HG03460 (cell line): ENCODE data around the gene HSPA4.
"Not testable (repeated sequence)": the region's sequence is repeated elsewhere in the genome, so short reads cannot be mapped to it uniquely, and the experiment has no call there.

Experiments used
- ATAC-seq: cut with Tn5 transposase; IDR thresholded peaks from one replicate; pipeline ENCODE4 v1.9.1; 2021; ENCODE audit not compliant: unreplicated experiment

HSPA4 gene

DNA sequence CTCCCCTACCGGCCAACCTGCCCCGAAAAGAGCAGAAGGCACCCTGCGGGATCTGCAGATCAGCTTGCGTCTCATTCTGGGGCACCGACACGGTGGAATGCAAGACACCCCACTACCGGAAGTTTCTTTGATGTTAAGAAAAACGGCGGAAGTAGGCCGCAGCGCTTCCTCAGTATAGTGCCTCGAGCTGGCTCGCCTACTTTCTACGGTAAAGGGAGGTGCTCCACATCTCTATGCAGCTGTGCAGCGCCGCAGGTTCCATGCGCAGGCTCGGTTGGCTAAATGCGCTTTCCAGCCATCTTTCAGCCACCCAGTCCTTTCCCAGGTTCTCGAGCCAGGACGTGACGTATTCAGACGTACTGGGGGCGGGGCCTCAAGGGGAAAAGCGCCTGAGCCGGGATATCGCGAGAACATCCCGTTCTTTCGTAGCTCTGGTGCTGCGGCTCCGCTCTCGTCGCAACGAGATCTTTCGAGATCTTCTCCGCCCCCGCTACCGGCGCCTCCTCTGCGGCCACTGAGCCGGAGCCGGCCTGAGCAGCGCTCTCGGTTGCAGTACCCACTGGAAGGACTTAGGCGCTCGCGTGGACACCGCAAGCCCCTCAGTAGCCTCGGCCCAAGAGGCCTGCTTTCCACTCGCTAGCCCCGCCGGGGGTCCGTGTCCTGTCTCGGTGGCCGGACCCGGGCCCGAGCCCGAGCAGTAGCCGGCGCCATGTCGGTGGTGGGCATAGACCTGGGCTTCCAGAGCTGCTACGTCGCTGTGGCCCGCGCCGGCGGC, at the start of gene HSPA4:
Gene HSPA4 (plus strand): TSS at position 472 of the 775 bp plus-strand sequence. CDS start 238 bp downstream, at position 710.
- peak; percentile 80 for ATAC-seq

DNA sequence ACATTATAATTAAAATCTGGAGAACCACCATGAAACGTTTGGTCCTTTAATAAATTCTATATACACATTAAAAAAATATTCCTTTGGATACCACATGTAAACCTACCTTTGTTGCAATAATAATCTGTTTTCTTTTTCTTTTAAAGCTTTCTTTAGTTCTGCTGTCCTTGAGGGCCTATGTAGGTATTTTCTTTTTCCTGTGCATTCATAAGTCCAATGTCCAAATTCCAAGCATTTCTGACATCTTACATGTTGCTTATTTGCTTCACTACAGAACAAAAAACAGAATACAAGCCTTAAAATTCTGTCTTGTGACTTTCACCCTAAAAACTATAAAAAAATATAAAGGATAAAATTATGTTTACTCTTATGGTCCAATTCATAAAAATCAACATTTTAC, 45.2 kb upstream of the HSPA4 start:
- ATAC-seq = no peak

DNA sequence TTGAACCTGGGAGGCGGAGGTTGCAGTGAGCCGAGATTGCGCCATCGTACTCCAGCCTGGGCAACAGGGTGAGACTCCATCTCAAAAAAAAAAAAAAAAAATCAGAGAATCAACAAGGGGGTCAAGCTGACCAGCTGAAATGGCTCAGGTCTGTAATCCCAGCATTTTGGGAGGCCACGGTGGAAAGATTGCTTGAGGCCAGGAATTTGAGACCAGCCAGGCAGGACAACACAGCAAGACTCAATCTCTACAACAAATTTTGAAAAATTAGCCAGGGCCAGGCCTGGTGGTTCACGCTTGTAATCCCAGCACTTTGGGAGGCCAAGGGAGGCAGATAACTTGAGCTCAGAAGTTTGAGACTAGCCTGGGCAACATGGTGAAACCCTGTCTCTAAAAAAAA, 43.4 kb upstream of the HSPA4 start:
- not testable (repeated sequence) for ATAC-seq

DNA sequence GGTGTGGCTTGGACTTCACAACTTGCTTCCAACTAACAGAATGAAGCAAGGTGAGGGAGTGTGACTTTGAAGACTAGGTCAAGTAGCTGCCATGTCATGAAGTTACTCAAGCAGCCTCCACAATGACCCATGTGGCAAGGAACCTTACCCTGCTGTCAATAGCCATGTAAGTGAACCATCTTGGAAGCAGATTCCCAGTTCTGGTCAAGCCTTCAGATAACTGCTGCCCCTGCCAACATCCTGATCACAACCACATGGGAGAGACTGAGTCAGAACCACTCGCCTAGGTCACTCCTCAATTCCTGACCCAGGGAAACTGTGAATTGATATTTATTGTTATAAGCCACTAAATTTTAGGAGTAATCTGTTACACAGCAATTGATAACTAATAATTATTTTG, 36.3 kb upstream of the HSPA4 start:
- ATAC-seq = no peak

GRCh38 chr5:133017964-133018363, 33.8 kb upstream of the HSPA4 start:
- ATAC-seq = no peak

- ATAC-seq = not testable (repeated sequence)
Observed at GRCh38 chr5:133019471-133019870, 32.3 kb upstream of the HSPA4 start.

- peak; percentile 97 for ATAC-seq
Observed at GRCh38 chr5:133025804-133026663, 25.8 kb upstream of the HSPA4 start, which contains the start of gene ZCCHC10. TSS of gene ZCCHC10 (minus strand) at chr5:133026549. CDS start at chr5:133026537, 12 bp downstream.

- no peak for ATAC-seq
Observed at GRCh38 chr5:133026664-133027153, 25.1 kb upstream of the HSPA4 start.

- no peak for ATAC-seq
Observed at GRCh38 chr5:133029416-133029815, 22.4 kb upstream of the HSPA4 start.

DNA sequence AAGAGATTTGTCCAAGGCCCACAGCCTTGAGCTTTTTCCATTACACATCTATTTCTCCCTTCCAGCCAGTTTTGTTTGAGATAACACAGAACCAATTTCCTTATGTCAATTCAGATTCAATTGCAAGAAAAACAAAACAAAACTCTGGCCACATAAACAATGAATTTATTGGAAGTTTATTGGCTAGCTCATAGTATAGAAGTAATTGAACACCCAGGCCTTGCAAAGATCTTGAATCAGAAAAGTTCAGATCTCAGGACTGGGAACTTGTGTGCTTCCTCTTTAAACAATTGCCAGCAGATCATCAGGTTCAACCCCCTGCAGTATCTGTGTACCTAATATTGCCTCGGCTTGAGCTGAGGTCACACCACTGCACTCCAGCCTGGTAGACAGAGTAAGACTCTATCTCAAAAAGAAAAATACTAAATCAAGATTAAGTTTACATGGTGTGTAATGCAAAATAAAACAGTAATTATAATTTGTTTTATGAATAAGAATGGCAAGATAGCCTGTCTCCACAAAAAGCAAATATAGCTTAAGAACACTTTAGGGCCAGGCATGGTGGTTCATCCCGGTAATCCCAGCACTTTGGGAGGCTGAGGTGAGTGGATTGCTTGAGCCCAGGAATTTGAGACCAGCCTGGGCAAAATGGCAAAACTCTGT, 21.3 kb upstream of the HSPA4 start:
- ATAC-seq = no peak

DNA sequence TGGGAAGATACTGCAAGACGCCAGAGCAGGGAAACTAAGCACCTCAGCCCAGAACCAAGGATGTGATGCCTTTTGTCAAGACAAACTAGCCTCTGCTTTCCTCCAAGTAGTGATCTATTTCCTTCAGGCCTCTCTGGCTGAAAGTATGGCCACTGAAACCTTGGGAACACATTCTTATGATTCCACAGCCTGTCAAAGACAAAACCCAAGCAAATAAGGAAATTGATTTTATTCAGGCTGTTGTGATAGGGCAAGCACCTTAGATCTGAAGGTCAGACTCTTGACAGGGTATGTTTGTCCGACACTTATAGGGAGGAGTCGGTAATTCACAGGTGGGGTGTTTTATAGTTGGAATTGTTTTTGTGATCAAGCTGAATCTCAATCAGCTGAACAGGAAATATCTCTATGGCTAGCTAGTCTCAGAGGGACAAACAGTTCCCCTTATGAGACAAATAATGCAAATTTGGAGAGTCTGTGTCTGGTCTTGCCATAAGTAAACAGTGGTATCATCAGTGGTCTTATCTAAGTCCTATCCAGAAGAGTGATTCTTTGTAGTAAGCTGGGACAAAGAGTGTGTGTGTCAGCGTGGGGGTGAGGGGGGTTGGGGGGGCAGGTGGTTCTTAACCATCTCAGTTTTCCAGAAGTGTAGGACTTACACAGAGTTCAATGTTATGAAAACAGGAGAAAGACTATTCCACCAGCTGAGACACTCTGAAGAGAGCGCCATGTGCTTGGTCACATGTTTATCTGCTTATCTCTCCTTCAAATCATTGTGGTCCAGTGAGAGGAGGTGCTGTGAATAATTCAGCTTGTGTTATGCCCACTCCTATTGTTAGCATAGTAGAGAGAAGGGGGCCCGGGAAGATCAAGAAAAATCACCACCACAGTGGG, 18.7 kb upstream of the HSPA4 start:
- ATAC-seq = no peak

GRCh38 chr5:133034064-133034463, 17.7 kb upstream of the HSPA4 start:
- no peak for ATAC-seq

DNA sequence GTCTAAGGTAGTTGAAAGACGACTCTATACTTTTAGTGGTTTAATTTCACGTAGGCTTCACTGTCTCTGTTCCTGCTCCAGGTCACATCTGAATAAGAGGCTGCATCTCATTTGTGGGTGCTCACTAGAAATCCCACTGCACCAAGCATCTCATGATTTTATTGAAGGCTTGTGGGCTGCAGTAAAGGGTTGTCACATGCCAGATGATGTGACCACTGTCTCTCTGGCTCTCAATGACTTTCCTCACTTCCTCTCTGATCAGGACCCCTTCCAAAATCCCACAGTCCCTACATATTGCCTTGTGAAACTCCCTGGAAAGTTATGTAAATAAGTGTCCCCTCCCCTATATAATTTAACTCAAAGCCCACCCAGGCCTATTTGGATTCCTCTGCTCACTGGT, 16.6 kb upstream of the HSPA4 start:
- ATAC-seq = no peak

DNA sequence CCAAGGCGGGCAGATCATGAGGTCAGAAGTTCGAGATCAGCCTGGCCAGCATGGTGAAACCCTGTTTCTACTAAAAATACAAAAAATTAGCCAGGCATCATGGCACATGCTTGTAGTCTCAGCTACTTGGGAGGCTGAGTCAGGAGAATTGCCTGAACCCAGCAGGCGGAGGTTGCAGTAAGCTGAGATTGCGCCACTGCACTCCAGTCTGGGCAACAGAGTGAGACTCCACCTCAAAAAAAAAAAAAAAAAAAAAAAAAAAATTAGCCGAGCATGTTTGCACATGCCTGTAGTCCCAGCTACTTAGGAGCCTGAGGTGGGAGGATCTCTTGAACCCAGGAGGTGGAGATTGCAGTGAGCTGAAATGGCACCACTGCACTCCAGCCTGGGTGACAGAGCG, 15.1 kb upstream of the HSPA4 start:
- not testable (repeated sequence) for ATAC-seq

- no peak for ATAC-seq
Observed at GRCh38 chr5:133041157-133041784, 10.5 kb upstream of the HSPA4 start.

GRCh38 chr5:133041910-133042309, 9.9 kb upstream of the HSPA4 start:
- ATAC-seq = no peak

- not testable (repeated sequence) for ATAC-seq
Observed at GRCh38 chr5:133046560-133046959, 5.3 kb upstream of the HSPA4 start.

GRCh38 chr5:133047404-133047803, 4.4 kb upstream of the HSPA4 start:
- no peak for ATAC-seq

DNA sequence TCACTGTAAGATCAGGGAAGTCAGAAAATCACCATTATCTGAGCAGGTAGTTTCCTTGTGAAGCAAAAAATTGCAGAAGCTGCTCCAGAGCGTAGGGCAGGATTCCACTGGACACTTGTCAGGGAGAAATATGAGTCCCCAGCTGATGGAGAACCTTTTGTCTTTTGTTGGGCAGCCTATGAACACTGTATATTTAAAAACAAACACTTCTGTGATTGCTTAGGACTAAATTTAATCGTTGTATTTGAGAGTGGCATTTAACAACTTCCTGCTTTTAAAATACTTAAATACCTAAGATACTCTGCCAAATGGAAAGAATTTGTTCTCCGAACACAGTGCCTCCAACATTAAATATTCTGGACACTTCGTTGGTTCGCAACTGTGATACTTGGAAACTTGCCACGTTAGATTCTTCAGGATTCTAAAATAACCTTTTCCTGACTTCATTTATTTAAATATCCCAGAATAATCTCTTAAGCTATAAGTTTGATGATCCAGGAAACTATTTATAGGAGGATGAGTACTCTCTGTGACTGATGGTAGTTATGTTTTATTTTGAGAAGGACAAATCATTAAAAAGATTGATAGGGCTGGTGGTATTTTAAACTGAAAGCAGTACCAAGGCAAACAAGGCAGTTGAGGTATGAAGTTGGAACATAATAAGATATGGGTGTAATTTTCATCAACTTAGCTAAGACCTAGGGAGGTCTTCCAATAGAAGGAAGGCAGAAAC, 2.7 kb upstream of the HSPA4 start:
- ATAC-seq = no peak
